Skeletal muscle cell (primary cell): ENCODE measurements around the gene PRRX2.
A peak's percentile ranks its signal among the peaks of the same experiment; 100 is the strongest.

Experiments used
- DNase-seq: peaks from one replicate; pipeline ENCODE4 v3.0.0-alpha.2; 2010; ENCODE audit warnings: low read depth
- H3K4me3 ChIP-seq: 2 replicates; pipeline ENCODE4 v1.5.1; 2011; ENCODE audit warnings: low read depth, mild to moderate bottlenecking, control low read depth, low read length, moderate library complexity

Gene PRRX2

DNA sequence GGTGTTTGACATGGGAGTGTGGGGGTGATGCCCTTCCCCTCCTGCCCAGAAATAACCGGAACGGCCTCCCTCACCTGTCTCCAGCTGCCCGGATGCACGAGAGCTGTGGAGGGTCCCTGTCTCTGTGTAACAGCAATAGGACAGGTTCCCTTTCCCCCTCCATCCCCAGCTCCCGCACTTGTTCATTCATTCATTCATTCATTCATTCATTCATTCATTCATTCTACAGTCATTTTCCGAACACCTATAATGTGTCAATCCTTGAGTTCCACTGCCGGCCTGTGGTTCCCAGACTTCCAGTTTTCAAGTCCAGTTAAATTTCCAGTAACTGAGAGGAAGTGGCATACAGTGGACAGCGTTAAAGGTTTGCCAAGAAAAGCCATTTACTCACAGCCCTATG is 7.3 kb downstream of the PRRX2 start:
- DNase-seq: no peak
- no peak overlapping the region for H3K4me3 ChIP-seq

- no peak overlapping the region for H3K4me3 ChIP-seq
- DNase-seq: no peak
Measured at GRCh38 chr9:129673602-129674001, 8.2 kb downstream of the PRRX2 start.

DNA sequence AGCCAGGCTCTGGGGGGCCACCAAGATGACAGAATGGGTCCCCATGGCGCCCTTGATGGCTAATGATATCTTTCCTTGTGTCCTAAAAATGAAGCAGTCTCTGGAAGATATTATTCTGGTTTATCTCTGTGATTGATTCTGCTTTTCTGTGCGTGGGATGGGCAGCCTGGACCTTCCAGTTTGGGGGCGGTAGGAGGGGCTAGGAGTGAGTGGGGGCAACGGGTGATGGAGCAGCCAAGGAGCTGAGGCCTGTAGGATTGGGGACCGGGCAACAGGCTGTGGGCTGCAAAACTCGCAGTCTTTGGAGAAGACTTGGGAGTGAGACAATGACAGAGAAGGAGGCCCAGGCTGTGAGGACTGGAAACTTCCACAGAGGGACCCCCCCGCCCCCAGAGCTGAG is 8.8 kb downstream of the PRRX2 start:
- DNase-seq: no peak
- H3K4me3 ChIP-seq: no peak overlapping the region

DNA sequence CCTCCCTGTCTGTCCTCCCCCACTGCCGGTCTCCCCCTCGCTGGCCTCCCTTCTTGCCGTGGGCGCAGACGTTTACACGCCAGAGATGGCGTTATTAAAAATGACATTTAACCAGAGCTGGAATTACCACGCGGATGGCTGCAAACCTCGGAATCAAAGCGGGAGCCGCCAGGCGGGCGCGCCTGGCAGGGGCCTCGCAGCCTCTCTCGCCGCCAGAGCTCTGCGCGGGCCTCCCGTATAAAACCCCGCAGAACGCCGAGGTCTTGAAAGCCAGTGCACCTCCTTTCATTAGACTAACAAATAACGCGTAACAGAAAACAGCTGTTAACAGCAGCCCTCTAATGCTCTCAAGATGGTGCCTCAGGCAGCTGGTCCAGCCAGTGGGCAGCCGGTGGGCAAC is 10.2 kb downstream of the PRRX2 start:
- no peak for DNase-seq
- H3K4me3 ChIP-seq: no peak overlapping the region

DNA sequence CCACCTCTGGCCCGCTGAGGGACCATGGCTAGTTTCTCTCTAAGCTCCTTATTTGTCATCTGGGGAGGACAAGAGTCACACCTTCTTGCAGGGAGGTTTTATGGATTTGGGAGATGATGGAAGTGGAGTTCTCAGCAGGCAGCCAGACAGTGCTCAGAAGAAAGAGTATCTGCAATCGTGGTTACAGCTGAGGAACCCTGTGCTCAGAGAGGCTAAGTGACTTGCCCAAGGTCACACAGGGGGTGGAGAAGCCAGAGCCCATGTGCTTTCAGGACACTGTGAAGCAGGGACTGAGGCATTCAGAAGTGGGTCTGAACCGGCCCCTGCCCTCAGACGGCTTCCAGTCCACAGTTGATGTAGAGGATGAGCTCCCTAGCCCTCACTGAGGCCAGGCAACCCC is 10.8 kb downstream of the PRRX2 start:
- no peak overlapping the region for H3K4me3 ChIP-seq
- DNase-seq: no peak

GRCh38 chr9:129676975-129677374 is 11.5 kb downstream of the PRRX2 start:
- H3K4me3 ChIP-seq: no peak overlapping the region
- no peak for DNase-seq

GRCh38 chr9:129677456-129677855 is 12.0 kb downstream of the PRRX2 start:
- DNase-seq: no peak
- H3K4me3 ChIP-seq: no peak overlapping the region

DNA sequence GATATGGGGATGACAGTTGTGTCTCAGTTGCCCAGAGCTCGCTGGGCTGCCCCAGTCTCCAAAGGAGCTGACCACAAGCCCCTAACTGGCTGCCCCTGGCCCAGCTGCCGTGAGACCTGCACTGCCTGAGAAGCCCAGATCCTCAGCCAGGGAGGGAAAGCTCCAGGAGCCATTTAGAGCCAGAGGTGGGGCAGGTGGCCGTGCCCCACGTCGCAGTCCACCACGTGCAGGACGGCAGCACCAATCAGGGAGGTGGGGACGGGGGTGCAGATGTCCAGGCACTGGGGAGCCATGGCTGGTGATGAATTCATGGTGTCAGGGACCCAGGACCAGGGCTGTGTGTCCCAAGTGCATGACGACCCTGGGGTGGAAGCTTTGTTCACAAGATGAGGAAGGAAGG is 13.4 kb downstream of the PRRX2 start:
- no peak for DNase-seq
- no peak overlapping the region for H3K4me3 ChIP-seq

GRCh38 chr9:129679537-129679936 is 14.1 kb downstream of the PRRX2 start:
- no peak overlapping the region for H3K4me3 ChIP-seq
- no peak for DNase-seq

DNA sequence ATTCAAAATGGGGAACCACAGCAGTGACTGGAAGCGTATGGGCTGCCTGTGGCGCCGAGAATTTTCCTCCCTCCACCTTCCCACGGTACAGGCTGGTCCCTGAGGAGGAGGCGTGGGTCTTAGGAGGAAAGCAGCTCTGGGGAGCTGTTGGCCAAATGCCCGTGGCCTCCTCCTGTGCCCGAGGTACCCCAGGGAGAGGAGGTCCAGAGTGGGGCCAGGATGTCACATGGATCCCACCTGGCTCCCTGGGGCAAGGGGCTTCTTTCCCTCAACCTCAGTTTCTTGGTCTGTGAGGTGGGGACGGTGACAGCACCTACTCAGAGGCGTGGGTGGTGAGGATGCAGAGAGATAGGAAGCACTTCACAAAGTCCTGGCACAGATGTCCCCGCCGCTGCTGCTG is 16.5 kb downstream of the PRRX2 start:
- no peak for DNase-seq
- H3K4me3 ChIP-seq: no peak overlapping the region

DNA sequence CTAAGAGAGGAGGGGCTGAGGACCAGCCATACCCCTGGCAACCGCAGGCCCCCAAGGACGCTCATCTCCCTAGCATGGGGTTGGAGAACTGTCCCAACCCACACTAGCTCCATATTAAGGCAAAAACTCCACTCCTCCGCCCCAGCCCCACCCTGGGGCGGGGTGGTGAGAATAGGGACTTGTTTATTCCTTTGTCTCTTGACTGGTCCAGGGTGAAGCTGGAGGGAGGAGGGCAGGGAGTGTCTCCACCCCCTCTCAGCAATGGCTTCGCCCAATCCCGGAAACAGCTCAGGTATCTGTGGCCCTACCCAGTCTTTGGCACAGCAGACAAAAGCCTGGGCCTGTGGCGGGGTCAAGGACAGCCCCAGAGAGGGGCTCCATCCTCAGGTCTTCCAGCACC is 16.9 kb downstream of the PRRX2 start:
- DNase-seq: no peak
- no peak overlapping the region for H3K4me3 ChIP-seq

DNA sequence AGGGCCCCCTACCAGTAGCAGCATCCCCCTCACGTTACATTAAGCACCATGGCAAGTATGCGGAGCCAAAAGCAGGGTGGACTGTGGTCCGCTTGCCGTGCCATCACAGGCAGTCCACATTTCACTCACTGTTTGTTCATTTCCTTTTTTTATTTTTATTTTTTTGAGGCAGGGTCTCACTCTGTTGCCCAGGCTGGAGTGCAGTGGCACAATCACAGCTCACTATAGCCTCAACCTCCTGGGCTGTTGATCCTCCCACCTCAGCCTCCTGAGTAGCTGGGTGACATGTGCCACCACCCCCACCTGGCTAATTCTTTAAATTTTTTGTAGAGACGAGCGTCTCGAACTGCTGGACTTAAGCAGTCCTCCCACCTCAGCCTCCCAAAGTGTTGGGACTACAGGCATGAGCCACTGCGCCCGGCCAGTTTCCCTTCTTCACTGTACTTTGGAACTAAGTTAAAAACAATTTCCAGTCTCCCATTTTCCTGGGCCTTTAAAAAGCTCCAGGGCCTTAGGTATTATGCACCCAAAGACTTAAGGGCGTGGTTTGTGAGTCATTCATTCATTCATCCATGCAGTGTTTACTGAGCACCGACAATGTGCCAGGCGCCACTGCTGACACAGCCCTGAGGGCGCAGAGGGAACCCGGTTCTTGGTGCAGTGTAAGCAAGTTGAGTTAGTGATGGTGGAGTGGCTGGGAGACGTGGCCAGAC is 19.9 kb downstream of the PRRX2 start:
- no peak overlapping the region for H3K4me3 ChIP-seq
- DNase-seq: no peak

DNA sequence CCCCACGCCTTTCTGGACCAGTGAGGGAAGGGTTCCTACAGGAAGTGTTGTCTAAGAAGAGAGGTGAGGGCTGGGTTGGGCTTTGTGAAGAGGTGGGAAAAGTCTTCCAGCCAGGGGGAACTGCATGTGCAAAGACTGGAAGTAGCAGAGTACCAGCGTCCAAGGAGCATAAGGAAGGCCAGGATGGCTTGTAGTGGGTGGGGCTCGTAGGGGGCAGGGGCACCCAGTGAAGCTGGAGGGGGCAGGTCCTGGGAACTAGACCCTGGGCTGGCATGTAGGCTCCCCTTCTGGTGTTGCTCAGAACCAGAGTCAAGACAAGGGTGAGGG is 20.4 kb downstream of the PRRX2 start:
- no peak for DNase-seq
- no peak overlapping the region for H3K4me3 ChIP-seq

- DNase-seq: no peak
- H3K4me3 ChIP-seq: no peak overlapping the region
Measured at GRCh38 chr9:129686736-129687135, 21.3 kb downstream of the PRRX2 start.

DNA sequence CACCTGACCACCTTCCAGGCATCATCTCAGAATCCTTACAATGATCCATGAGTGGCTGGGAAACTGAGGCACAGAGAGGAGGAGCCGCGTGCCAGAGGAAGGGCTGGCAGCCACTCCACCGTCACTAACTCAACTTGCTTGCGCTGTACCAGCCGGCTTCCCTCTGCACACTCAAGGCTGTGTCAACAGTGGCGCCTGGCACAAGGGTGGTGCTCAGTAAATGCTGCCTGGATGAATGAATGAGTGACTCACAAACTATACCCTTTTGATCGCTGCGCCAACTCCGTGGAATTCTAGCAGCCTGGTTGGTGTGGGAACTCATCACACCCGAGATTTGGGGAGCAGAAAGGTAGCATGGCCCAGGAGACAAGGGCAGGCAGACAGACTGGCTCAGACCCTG is 21.9 kb downstream of the PRRX2 start:
- no peak for DNase-seq
- H3K4me3 ChIP-seq: no peak overlapping the region

- DNase-seq: no peak
- H3K4me3 ChIP-seq: no peak overlapping the region
Measured at GRCh38 chr9:129688285-129689043, 23.0 kb downstream of the PRRX2 start.

GRCh38 chr9:129692534-129692933 is 27.1 kb downstream of the PRRX2 start:
- H3K4me3 ChIP-seq: no peak overlapping the region
- DNase-seq: no peak

DNA sequence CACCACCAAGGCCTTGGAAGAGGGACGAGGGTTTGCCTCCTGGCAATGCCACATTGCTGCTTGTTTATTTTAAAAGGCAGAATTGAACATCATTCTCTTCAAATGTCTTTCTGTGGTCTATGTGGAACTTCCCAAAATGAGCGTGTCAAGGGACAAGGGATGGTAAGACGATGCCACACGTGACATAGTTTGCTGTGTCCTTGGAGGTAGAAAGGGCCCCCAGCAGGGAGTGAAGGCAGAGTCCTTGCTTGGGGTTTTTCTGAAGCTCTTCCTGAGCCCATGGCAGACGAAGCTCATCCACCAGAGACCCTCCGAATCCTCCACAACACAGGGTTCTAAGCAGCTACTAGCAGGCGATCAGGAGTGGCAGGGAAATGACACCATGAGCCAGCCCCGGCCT is 28.3 kb downstream of the PRRX2 start:
- H3K4me3 ChIP-seq: no peak overlapping the region
- DNase-seq: no peak

- DNase-seq: no peak
Measured at GRCh38 chr9:129694243-129694646, 28.8 kb downstream of the PRRX2 start.

DNA sequence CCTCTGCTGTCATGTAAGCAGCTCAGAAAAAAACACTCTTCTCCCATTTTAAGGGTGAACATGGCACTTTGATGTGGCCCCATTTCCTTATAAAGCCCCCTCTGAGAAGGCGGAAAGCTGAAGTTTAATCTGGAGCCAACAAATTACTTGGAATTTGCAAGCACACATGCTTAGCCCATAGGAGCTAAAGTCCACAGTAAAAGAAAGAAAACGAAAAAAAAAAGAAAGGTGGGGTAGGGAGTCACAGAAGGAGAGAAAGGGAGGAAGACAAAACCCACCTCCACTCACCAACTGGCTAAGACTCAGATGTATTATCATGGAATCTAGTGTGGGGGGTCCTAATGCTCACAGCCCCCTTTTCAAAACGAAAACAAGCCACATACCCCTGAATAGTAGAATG is 30.4 kb downstream of the PRRX2 start:
- DNase-seq: no peak
- H3K4me3 ChIP-seq: no peak overlapping the region

More at GRCh38 chr9:129694243-129694646, 28.8 kb downstream of the PRRX2 start:
- H3K4me3 ChIP-seq: no peak overlapping the region

- H3K4me3 ChIP-seq: peak overlapping the region; percentile 38
- DNase-seq: no peak
Measured at GRCh38 chr9:129696944-129697655, 31.7 kb downstream of the PRRX2 start.
